ENCODE measurements around the gene SIRT2. TPM values are rescaled to one million over a fixed set of nuclear protein-coding genes. Genes with fewer than 3 reads are reported as not detected.

The SIRT2 gene
- total RNA-seq, 1 experiment from 2014 or later: 8.4 TPM

- H4K91ac ChIP-seq (ENCODE audit: insufficient read length, low read depth, low read length): no peak overlapping the region
- H3K4me3 Mint-ChIP-seq: no peak overlapping the region
- WGBS (ENCODE audit: extremely low coverage, insufficient read length, low lambda C conversion rate): no CpG with 5 or more reads among the region's 13 CpGs
- H3K4me1 Mint-ChIP-seq: no peaks in the 10 kb centered on the region
- H3K27ac ChIP-seq (ENCODE audit: insufficient read length, low read depth, low read length): no peak overlapping the region
- H2BK15ac ChIP-seq (ENCODE audit: low read depth, low read length): no peak overlapping the region
- H3K9me3 Mint-ChIP-seq: peaks cover 0 to 2% of the 10 kb centered on the region in 2 experiments; a peak in 1 of 5 replicates
- H4K8ac ChIP-seq (replicated peaks; ENCODE audit: insufficient read length, low read depth, low read length): no peak overlapping the region
- H3K9me3 ChIP-seq (ENCODE audit: control insufficient read depth, low read depth, low read length): no peaks in the 10 kb centered on the region
- no peaks in the 10 kb centered on the region for H3K27me3 Mint-ChIP-seq (ENCODE audit: low read depth)
- no peak overlapping the region for H2BK120ac ChIP-seq (ENCODE audit: low read depth, low read length, poor library complexity, severe bottlenecking)
- peak; percentile 36; the same call in 1 of the 3 replicates for TF ChIP-seq CTCF (conservative IDR thresholded peaks at IDR 0.05)
- H3K36me3 Mint-ChIP-seq (ENCODE audit: insufficient read depth in 1 of 3, low read depth in 3 of 3): peaks cover 12 to 22% (median 21%) of the 10 kb centered on the region in 3 experiments; a peak in 6 of 7 replicates
- H3K4me1 ChIP-seq (ENCODE audit: insufficient read depth, low read length): no peaks in the 10 kb centered on the region
- no peak overlapping the region for H2BK5ac ChIP-seq (ENCODE audit: insufficient read length, low read length)
- no peak overlapping the region for H4K5ac ChIP-seq (ENCODE audit: insufficient read length, low read depth, low read length)
- no peak overlapping the region for H3K18ac ChIP-seq (ENCODE audit: insufficient read length, low read depth, low read length)
- H3K79me2 ChIP-seq (ENCODE audit: insufficient read depth, low read length): no peaks in the 10 kb centered on the region
- no peak overlapping the region for H3K23ac ChIP-seq (ENCODE audit: insufficient read length, low read depth, low read length)
- H2AFZ ChIP-seq (ENCODE audit: low read length): no peak overlapping the region
- no peak overlapping the region for H2AK5ac ChIP-seq (ENCODE audit: insufficient read length, low read length)
- H3K4ac ChIP-seq (ENCODE audit: low read depth, low read length): no peak overlapping the region
- no peaks in the 10 kb centered on the region for H3K27me3 ChIP-seq (ENCODE audit: insufficient read depth, low read length)
- H3K23me2 ChIP-seq (ENCODE audit: insufficient read length, low read depth, low read length, poor library complexity, severe bottlenecking): no peaks in the 10 kb centered on the region
- H3K56ac ChIP-seq (ENCODE audit: insufficient read length, low read depth, low read length): no peak overlapping the region
- no peaks in the 10 kb centered on the region for H3K79me1 ChIP-seq (ENCODE audit: insufficient read depth, low read depth, low read length, poor library complexity, severe bottlenecking)
- no peak overlapping the region for H3K14ac ChIP-seq (ENCODE audit: insufficient read depth, low read length)
- H2BK20ac ChIP-seq (ENCODE audit: low read depth, low read length, poor library complexity, severe bottlenecking): no peak overlapping the region
- H4K20me1 ChIP-seq (ENCODE audit: control insufficient read depth, insufficient read depth, insufficient read length): no peaks in the 10 kb centered on the region
- DNase-seq: no peak
- no peak overlapping the region for H2BK12ac ChIP-seq (ENCODE audit: insufficient read length, low read depth, low read length)
- peak overlapping the region in 2 of 3 experiments; percentile 42 to 68; a peak in 1 of 7 replicates for H3K27ac Mint-ChIP-seq
- H3K9ac ChIP-seq (ENCODE audit: extremely low read depth, insufficient read length, low read length): no peak overlapping the region
- H3T11ph ChIP-seq (ENCODE audit: low read length): no peak overlapping the region
- H3K4me2 ChIP-seq (ENCODE audit: insufficient read depth, insufficient read length, low read length): no peak overlapping the region
Measured at GRCh38 chr19:38917921-38918491, 18.6 kb upstream of the SIRT2 start.

Measured in H9 (cell line).